ENCODE results near the gene FBXO3.
"Not testable (repeated sequence)": the region's sequence is repeated elsewhere in the genome, so short reads cannot be mapped to it uniquely, and the experiment has no call there.

The FBXO3 gene

GRCh38 chr11:33773987-33774735 is at the start of gene FBXO3:
FBXO3 (minus strand) TSS chr11:33774520; CDS start chr11:33774497, 23 bp downstream.
- peak; percentile 94 for DNase-seq

GRCh38 chr11:33822981-33823380 is 48.7 kb upstream of the FBXO3 start:
- DNase-seq = not testable (repeated sequence)

- DNase-seq = no peak
Measured at GRCh38 chr11:33819278-33820035, 45.1 kb upstream of the FBXO3 start.

- DNase-seq = peak; percentile 96
Measured at GRCh38 chr11:33808228-33808828, 34.0 kb upstream of the FBXO3 start.

GRCh38 chr11:33804471-33804870 is 30.2 kb upstream of the FBXO3 start:
- no peak for DNase-seq

- DNase-seq = peak; percentile 92
Measured at GRCh38 chr11:33802194-33802950, 28.1 kb upstream of the FBXO3 start.

- no peak for DNase-seq
Measured at GRCh38 chr11:33801821-33802193, 27.5 kb upstream of the FBXO3 start.

GRCh38 chr11:33797879-33798278 is 23.6 kb upstream of the FBXO3 start:
- no peak for DNase-seq

GRCh38 chr11:33790040-33790439 is 15.7 kb upstream of the FBXO3 start:
- peak; percentile 50 for DNase-seq

GRCh38 chr11:33788095-33788494 is 13.8 kb upstream of the FBXO3 start:
- not testable (repeated sequence) for DNase-seq

- DNase-seq = no peak
Measured at GRCh38 chr11:33787076-33787475, 12.8 kb upstream of the FBXO3 start.

GRCh38 chr11:33785609-33786008 is 11.3 kb upstream of the FBXO3 start:
- no peak for DNase-seq

GRCh38 chr11:33779849-33780528 is 5.7 kb upstream of the FBXO3 start:
- peak; percentile 56 for DNase-seq

- DNase-seq = peak; percentile 83
Measured at GRCh38 chr11:33778675-33779074, 4.4 kb upstream of the FBXO3 start.

- DNase-seq = no peak
Measured at GRCh38 chr11:33777906-33778305, 3.6 kb upstream of the FBXO3 start.

- no peak for DNase-seq
Measured at GRCh38 chr11:33775832-33776470, 1.6 kb upstream of the FBXO3 start.

- no peak for DNase-seq
Measured at GRCh38 chr11:33775467-33775807, 1.1 kb upstream of the FBXO3 start.

GRCh38 chr11:33774736-33775466 is 581 bp upstream of the FBXO3 start:
- DNase-seq = no peak

- no peak for DNase-seq
Measured at GRCh38 chr11:33773404-33773986, 825 bp downstream of the FBXO3 start.

- DNase-seq = no peak
Measured at GRCh38 chr11:33772870-33773269, 1.4 kb downstream of the FBXO3 start.

GRCh38 chr11:33772300-33772699 is 2.0 kb downstream of the FBXO3 start:
- no peak for DNase-seq

Measured in eye (tissue), 1 donor.